ENCODE measurements around the gene FAM83E.

FAM83E gene

DNA sequence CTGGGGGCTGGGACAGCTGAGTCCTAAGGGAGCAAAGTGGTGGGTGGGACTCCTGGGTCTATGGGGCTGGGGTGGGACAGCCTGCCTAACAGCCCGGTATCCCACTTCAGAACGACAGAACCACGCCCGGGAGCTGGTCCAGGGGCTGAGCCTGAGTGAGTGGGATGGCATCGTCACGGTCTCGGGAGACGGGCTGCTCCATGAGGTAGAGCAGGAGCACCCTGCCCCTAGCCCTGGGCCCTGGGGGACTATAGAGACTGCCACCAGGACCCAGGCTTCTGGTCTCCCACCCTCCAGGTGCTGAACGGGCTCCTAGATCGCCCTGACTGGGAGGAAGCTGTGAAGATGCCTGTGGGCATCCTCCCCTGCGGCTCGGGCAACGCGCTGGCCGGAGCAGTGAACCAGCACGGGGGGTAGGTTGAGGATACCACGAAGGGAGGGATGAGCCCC lies 13.0 kb upstream of the FAM83E start:
- no peak for DNase-seq

DNA sequence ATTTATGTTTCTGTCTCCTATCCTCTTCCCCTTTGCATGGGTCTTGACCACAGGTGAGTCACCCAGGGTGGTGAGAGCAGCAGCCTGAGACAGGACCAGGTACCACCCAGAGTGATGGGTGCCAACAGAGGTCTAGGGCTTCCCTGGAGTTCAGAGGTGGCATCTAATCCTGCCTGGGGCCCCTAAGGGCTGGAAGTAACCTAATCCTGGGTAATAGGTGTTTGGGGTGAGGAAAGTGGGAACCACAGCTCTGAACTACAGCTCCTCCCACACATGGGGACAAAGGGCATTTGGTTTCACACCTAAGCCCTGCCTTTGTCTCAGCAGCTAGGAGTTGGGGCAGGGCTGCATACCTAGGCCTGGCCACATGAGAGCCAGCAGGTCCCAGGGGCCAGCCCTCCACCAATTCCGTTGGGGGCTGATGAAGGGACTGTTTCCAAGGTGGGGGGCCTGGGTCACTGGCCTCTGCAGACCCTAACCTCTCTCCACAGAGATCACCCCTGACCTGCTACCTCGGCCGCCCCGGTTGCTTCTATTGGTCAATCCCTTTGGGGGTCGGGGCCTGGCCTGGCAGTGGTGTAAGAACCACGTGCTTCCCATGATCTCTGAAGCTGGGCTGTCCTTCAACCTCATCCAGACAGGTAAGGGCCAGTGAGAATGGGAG lies 12.5 kb upstream of the FAM83E start:
- DNase-seq = no peak

DNA sequence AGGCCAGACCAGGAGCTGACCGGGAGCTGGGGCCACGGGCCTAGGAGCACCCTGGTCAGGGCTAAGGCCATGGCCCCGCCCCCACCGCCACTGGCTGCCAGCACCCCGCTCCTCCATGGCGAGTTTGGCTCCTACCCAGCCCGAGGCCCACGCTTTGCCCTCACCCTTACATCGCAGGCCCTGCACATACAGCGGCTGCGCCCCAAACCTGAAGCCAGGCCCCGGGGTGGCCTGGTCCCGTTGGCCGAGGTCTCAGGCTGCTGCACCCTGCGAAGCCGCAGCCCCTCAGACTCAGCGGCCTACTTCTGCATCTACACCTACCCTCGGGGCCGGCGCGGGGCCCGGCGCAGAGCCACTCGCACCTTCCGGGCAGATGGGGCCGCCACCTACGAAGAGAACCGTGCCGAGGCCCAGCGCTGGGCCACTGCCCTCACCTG lies 11.0 kb upstream of the FAM83E start:
- no peak for DNase-seq

DNA sequence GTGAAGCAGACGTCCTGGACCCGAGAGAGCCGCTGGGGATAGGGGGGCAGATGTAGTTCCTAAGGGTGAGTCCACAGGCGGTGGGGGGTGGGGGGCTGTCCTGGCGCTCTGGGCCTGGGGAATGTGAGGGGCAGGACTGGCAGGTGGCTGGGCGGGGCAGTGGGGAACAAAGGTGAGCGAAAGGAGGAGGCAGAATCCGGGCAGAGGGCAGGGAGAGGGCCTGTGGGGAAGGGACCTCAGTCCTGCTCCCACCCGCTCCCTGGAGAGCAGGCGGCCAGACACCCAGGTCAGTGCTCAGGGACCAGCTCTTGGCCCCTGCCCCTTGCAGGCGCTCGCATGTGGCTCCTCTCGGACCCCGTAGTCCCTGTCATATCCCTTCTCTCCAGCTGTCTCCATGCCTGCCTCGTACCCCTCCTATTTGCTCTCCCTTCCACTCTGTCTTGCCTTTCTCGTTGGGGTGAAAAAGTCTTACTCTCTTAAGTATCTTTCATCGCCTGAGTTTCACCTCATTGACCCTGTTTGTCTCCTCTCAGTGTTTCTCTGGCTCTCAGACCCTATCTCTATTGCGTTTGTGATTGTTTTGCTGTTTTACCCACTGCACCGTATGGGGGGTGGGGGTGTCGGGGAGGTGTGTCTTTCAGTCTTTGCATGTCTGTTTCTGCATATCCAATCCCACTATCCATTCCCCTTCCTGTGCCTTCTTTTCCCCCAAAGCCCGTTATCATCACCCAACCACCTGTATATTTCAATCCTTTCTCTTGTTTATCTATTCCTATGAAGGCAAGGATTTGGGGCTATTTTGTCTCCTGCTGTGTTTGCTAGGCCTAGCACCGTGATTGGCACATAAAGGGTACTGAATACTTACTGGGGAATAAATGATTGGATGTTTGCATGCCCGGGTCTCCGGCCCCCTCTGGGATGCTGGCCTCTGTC lies 10.2 kb upstream of the FAM83E start:
- DNase-seq = peak; percentile 44

DNA sequence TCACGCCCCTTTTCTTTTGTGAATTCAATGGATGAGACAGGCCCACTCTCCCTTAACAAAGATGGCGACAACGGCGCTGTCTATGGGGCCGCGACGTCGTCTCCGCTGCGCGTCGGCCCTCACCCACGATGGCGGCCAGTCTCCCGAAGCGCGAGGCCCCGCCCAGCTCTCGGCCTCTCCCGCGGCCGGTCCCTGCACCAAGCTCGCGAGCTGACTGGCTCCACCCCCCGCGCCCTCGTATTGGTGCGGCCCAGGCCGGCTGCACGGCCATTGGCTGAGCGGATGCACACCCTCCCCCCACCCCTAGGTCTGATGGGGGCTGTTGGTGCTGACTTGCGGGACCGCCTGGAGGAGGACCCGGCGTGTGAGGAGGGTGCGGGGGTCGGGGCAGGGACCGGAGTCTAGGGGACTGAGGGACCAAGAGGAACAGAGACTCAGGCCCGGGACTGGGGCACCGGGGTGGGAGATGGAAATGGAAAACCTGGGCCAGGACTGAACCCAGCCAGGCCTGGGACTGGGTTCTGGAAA lies 9.3 kb upstream of the FAM83E start:
- DNase-seq = peak; percentile 99

DNA sequence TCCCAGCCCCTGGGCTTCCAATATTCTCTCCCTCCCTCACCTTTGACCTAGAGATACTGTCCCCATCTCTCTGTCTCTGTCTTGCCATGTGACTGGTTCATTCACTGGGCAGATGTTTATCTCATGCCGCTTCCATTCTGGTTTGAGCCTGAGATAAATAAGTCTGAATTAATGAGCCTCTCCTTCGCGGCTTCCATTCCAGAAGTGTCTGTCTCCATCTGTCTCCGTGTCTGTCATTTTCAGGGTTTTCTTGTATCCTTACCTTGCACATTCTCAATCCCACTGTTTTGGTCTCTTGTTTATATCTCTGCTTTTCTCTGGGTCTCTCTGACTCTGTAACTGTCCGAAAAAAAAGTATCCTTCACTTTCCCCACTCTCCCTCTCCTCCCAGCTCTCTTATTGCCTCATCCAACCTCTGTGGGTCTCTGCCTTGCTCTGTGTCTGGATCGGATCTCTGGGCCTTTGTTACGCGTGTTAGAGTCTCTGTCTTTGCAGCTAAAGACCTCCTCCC lies 8.7 kb upstream of the FAM83E start:
- peak; percentile 63 for DNase-seq

DNA sequence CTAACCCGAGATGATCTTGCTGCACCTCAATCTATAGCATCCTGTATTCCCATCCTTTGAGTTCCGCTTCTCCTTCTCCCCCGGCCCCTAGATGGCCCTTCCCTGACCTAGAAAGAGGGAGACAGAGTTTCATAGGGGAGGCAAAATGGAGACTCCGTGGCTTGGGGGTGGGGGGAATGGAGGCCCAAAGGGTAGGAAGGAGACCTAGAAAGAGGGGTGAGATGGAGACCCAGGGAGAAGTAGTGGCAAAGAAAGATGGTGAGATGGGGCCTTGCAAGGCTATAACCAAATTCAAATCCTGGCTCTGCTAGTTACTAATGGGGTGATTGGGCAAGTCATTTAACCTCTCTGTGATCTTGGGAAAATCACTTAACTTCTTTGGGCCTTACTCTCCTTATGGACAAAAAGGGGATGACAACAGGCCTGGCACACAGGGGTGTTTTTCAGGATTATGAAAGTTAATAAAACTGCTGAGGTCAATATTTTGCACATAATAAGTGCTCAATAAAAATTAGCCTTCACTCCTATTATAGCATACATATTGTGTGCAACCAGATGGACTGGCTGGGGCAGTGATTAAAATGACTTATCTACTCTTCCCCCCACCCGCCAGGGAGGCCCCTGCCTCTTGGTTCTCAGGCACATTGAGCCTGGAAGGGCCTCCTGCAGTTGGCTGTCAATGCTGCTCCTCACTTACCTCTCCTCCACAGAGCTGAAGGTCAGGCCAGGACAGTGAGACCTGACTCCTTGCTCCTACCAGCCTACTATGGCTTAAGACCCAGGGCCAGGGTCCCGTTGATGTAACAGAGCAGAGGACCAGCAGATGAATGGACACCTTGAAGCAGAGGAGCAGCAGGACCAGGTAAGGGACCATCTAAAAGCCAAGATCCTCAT lies 5.1 kb upstream of the FAM83E start:
- DNase-seq = peak; percentile 32

DNA sequence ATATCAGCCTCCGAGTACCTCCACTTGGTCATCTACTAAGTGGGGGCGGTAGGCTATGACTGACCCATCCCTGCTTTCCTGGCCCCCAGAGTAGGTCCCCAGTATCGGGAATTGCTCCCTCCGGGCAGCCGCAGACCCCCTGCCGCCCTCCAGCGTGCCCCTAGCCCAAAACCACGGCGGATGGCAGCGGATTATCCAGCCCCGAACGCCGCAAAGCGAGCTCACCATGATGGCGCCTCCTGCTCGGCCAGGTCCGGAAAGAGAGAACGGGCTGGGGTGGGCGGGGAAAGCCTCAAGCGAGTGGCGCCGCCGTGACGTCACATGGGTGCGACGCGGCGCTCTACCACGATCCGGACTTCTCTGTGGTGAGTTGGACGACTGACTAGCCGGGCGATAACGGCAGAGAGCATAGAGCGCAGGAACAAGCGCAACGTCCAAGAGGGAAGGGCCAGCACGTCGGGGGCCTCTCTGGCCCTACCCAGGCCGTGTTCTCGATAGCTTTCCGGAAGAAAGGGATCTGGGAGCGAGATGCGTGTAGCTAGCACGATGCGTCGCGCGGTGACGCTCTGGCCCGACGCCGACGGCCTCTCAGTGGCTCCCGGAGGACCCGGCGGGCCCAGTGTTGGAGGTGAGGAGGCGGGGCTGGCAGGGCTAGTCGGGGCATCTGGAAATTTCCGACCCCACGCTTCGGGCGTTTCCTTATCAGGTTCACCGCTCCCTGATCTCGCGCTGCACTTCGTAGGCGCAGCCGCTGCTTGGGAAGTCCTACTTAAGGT lies 4.2 kb upstream of the FAM83E start, which contains the start of the genes RPL18 and SPHK2:
Gene RPL18 (minus strand): TSS at position 263 of the 776 bp plus-strand sequence. CDS start 35 bp downstream, at position 228.
Gene SPHK2 (plus strand): TSS at position 591 of the 776 bp plus-strand sequence. CDS start 1,009 bp downstream, outside the sequence.
- DNase-seq = peak; percentile 99

DNA sequence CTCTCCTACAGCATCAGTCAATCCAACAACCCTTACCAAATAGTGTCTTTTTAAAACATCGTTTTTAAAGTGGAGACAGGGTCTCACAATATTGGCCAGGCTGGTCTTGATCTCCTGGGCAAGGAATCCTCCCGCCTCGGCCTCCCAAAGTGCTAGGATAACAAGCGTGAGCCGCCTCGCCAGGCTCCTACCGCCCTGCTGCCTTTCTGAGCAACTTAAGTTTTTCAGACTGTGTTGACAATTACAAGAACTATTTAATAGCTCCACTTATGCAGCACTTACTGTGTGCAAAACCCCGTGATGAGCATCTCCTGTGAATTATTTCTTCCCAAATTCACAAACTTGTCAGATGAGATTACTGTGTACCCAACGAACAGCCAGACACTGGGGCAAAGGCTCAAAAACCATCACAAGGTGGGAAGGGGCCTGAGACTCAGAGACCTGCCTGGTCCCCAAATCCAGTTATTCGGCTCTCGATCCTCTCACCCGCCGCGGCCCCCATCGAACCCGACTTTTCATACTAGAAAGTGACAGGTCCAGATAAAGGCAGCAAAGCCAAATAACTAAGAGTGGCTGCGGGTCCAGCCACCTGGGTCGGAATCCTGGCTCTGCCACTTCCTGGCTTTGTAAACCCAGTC lies 3.5 kb upstream of the FAM83E start:
- no peak for DNase-seq

DNA sequence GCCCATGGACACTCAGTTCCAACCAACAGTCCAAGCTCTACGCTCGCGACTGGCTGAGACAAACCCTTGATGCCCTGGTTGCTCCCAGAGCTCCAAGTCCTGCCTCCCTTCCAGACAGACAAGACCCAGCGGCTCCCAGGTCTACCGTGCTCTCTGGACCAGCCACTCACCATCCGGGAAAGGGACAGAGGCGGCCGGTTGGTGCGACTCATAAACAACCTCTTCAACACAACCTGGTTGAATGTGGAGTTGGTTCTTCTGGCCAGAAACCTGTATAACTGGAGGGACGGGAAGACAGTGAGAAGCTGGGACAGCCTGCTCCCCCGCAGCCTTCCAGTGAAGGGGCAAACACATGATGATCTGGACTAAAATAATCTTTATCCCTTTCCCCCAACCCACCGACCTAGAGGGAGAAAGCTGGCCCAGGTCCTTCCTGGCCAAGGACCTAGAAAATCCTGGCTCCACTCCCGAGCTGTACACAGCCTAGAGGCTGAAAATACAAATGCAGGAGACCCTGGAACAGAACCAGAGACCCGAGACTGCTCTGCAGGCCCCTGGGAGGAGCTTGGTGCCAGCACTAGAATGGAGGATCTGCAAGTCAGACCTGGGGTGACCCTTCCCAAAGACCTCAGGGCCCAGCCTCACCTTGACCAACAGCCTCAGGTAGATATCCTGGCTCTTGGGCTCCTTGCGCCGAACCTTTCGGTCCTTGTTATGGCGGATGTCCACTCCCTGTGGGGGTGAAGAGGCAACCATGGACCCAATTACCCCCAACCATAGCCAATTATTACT lies 2.5 kb upstream of the FAM83E start:
- no peak for DNase-seq

DNA sequence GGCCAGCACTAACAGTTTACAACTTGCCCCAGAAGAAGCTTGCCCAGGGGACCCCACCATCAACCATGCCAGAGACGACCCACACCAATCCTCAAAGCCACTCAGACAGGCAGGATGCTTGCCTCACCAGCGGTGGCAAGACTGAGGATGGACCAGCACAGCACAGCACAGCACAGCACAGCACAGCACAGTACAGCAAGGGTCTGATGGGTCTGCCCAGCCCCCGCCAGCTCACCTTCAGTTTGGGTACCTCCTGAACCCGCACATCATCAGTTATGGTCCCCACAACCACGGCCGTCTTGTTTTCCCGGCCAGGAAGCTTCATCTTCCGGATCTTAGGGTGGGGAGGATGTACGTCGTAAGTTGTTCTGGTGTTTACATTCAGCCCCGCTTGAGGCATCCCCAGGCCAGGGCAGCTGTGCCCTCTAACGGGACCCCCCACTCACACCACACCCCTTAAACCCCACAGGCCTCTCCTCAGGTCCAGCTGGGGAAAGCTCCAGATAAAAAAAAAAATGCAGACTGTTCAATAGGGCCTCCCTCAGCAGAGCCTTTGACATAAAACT lies 1.7 kb upstream of the FAM83E start:
- no peak for DNase-seq

DNA sequence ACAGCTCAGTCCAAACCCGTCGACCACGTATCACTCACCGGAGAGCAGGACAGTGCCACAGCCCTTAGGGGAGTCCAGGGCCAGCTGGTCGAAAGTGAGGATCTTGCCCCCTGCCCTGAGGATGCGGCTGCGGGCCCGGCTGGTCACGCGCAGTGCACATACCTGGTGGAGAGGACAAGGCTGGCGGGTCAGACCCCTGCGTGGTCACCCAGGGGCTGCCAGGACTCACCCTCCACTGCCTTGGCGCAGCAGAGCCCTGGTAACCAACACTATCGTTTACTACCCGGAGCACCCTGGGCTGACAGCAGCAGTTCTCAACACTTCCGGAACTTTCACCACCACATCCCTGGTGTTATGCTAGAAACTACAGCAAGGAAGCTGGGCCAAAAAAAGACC lies 1.2 kb upstream of the FAM83E start:
- DNase-seq = no peak

DNA sequence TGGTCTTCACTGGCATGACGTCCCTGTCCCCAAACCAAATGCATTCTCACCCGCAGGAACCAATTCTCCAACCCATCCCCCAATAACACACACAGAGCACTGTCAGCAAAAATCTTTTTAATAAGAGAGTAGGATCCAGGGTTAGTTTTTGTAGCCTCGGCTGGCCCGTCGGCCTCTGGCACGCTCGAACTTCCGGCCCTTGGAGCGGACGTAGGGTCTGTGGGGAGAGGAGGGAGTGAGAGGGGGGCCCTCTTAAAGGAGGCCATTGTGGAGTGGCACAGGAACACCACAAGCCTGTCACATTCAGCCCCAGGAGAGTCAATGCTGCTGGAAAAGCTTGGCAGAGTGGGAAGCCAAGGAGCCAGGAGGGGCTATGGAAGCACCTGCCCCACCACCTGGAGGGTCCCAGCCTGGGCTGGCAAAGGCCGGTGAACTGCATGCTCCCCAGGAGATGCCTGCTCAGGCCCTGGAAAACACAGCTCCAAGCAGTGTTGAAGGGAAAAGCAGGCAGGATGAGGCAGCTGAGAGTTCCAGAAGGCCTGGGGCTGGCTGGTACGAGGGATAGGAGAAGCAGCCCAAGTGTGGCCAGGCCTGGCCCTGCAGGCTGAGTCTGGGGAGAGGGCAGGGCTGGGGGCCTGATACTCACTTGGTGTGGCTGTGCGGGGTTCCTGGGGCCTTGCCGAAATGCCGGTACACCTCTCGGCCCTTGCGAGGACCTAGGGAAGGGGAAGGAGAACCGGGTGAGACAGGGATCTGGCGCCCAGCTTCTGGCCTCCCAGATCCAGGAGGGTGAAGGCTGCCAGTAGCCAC lies 560 bp upstream of the FAM83E start:
- no peak for DNase-seq

DNA sequence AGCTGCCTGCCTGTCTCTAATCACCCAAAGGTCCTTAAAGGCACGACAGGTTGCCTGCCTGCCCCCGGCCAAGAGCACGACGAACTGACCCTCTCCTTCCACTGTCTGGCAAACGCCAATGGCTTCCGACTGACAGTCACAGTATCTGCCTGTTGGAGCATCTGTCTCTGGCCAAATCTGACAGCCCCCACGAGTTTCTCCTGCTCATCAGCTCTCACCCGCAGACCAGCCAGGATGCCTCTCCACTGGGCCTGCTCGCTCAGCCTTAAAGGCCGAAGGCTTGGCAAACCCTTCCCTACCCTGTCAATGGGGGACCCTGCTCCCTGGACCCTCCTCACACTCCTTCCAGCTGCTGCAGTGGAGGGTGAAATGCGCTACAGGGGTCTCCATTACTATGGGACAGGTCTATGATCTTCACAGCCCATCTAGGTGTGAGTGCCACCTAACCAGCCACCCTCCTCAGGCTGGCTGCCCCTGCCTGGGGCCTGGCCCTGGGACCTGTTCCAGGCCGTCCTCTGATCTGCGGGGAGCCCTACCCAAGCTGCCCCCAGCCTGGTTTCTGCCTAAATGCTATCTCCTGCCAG lies 932 bp downstream of the FAM83E start:
- DNase-seq = peak; percentile 65

DNA sequence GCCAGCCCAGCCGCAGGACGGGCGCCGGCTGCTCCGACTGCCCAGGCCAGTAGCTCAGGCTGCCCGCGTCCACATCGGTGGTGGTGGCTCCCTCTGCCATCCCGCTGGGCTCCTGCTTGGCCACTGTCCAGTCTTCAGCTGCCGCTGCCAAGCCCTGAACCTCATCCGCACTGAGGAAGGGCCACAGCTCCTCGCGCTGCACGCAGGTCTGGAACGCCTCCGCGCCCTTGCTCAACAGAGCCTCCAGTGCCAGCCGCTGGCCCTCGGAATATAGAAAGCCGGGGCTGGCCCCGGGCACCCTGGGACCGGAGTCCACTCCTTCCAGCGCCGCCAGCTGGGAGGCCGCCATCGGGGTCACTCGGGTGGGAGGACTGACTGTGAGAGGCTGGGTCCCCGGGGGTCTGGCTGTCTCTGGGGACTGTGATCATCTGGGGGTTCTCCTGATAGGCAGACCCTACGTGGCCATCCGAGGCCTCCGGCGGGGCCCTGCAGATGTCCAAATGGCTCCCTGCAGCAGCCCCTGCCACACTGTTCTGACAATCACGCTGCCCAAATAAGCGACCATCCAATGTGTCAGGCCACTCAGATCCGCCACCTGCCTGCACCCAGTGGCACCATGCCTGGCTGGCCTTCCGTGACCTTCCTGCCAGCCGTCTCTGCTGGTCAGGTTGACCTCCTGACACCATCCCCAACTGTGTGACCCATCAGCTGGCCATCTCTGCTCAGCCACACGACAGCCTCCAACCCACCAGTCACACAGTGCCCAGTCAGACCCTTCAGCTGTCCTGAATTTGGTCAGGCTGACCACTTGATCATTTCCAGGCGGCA lies 1.6 kb downstream of the FAM83E start:
- no peak for DNase-seq

DNA sequence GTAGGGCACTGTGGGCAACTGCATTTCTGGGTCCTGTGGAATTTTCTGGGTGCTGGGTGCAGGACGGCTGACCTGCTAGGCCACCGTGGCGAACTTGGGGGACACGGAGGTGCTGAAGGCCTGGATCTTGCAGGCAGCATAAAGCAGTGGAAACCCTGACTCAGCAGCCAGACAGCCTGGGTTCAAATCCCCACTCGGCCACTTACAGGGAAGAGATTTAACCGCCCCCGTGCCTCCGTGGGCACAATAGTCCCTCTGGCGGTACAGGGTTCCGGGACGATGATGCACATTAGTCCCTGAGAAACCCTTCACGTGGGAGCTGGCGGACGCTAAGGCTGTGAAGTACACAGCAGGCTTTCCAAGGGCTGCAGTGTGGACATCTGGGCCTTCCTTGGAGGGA lies 3.0 kb downstream of the FAM83E start:
- no peak for DNase-seq

DNA sequence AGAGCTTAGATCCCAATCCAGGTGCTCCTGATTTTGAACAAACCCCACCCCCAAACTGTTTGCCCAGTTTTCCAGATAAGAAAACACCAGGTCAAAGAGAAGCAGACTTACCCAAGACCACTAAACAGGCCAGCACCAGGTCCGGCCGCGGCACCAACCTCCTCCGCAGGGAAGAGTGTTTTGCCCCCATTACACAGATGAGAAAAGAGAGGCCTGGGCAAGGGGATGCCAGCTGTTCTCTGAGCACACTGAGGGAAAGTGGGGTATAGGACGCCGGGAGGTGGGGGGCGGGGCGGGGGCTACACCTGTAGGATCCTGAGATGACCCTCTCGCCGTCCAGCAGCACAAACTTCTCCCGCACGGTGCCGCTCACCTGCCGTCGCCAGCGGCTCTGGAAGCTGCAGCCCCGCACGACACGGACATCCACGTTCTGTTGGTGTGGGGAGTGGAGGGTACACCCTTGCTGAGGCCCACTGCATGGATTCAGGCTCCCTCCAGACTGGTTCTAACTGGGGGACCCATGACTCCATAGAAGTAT lies 5.2 kb downstream of the FAM83E start:
- no peak for DNase-seq
